ENCODE measurements around the gene ETV1. TPM values are rescaled to one million over a fixed set of nuclear protein-coding genes. Genes with fewer than 3 reads are reported as not detected.

ETV1 gene
- total RNA-seq, 1 experiment from 2014 or later = 23.3 TPM

DNA sequence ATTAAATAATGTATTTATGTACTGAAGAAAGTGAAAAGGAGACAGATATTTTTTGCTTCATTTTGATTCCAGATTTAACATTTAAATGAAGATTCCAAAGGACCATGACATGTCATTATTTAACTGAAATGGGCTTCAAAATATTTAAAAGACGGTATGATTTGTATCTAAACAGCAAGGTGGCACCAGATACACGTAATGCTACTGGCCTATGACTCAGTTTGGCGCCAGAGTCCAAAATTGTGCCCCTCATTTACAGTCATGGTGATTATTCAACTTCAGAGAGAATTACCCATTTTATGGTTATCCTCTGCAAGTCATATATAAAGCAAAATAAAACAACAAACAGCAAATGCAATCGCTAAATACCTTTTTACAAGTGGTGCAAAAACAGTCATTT lies 94.5 kb downstream of the ETV1 start:
- H4K20me1 ChIP-seq (ENCODE audit: insufficient read depth) = no peaks in the 10 kb centered on the region
- H3K4me1 ChIP-seq (ENCODE audit: control insufficient read depth in 1 of 2, insufficient read depth in 2 of 2, low read length in 2 of 2) = no peaks in the 10 kb centered on the region
- DNase-seq (ENCODE audit: low read depth, low spot score) (no peak), ATAC-seq (no peak)
- no TSS peak for BruUV-seq (replicated peaks)
- no peaks in the 10 kb centered on the region for H3K9me2 ChIP-seq (ENCODE audit: insufficient read depth)
- no peak overlapping the region for H3K27ac ChIP-seq (ENCODE audit: low read depth, low read length)
- intact Hi-C loops (cut with micrococcal nuclease) = no loop called here
- H3K4me3 ChIP-seq (replicated peaks in 1 of 2; ENCODE audit: low read depth in 1 of 2, low read length in 2 of 2) = no peak overlapping the region
- RAD21 ChIA-PET (ENCODE audit: low non-redundant PET in 1 of 2, low total read pairs in 2 of 2, uncharacterized antibody in 2 of 2, unreplicated experiment in 2 of 2) = no interaction called here
- H3K9ac ChIP-seq (ENCODE audit: low read length) = no peak overlapping the region
- H3K36me3 ChIP-seq (ENCODE audit: control insufficient read depth in 1 of 2, insufficient read depth in 2 of 2, low read length in 2 of 2) = no peaks in the 10 kb centered on the region
- no peaks in the 10 kb centered on the region for H3K9me3 ChIP-seq (ENCODE audit: control insufficient read depth in 1 of 2, insufficient read depth in 1 of 2, low read depth in 1 of 2, low read length in 2 of 2)
- H2AFZ ChIP-seq (ENCODE audit: low read depth, low read length, poor library complexity, severe bottlenecking) = no peak overlapping the region
- no peaks in the 10 kb centered on the region for H3K27me3 ChIP-seq (ENCODE audit: insufficient read depth, low read length)
- POLR2A ChIA-PET = no interaction called here
- no peak overlapping the region for H3K4me2 ChIP-seq (ENCODE audit: low read length)
- H3K79me2 ChIP-seq (ENCODE audit: insufficient read depth, low read length) = no peaks in the 10 kb centered on the region
- TF ChIP-seq, protein P1, sequence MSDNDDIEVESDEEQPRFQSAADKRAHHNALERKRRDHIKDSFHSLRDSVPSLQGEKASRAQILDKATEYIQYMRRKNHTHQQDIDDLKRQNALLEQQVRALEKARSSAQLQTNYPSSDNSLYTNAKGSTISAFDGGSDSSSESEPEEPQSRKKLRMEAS (IDR thresholded peaks at IDR 0.05) = no peak
- TF ChIP-seq EZH2 (IDR thresholded peaks at IDR 0.05) (no peak), SP1 (IDR thresholded peaks at IDR 0.05; ENCODE audit: low read depth) (no peak), RAD21 (IDR thresholded peaks at IDR 0.05; ENCODE audit: low read depth) (peak; percentile 30; the same call in 1 of the 2 replicates)
- TF ChIP-seq, protein P2, sequence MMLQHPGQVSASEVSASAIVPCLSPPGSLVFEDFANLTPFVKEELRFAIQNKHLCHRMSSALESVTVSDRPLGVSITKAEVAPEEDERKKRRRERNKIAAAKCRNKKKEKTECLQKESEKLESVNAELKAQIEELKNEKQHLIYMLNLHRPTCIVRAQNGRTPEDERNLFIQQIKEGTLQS (IDR thresholded peaks at IDR 0.05) = no peak
- TF ChIP-seq, protein P3, sequence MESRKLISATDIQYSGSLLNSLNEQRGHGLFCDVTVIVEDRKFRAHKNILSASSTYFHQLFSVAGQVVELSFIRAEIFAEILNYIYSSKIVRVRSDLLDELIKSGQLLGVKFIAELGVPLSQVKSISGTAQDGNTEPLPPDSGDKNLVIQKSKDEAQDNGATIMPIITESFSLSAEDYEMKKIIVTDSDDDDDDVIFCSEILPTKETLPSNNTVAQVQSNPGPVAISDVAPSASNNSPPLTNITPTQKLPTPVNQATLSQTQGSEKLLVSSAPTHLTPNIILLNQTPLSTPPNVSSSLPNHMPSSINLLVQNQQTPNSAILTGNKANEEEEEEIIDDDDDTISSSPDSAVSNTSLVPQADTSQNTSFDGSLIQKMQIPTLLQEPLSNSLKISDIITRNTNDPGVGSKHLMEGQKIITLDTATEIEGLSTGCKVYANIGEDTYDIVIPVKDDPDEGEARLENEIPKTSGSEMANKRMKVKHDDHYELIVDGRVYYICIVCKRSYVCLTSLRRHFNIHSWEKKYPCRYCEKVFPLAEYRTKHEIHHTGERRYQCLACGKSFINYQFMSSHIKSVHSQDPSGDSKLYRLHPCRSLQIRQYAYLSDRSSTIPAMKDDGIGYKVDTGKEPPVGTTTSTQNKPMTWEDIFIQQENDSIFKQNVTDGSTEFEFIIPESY (IDR thresholded peaks at IDR 0.05; ENCODE audit: extremely low read depth, insufficient replicate concordance, low read length) = no peak
- CTCF ChIA-PET = no interaction called here

DNA sequence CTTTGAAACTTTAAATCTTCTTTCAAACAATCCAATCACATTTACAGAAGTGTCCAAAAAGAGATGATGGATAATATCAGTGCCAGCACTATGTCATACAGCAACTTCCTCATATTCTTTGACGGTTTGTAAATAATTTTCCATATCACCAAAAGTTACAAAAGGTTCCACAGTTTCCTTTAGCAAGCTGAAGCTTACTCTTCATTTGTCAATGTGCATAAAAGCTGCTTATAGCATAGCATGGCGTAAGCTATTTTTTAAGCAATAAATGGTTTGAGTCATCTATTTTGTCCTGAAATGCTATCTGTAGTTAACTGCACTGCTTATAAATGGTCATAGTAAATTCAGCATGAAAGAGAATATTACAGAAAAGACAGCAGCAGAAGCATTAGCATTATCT lies 95.1 kb downstream of the ETV1 start:
- no peaks in the 10 kb centered on the region for H3K4me1 ChIP-seq (ENCODE audit: control insufficient read depth in 1 of 2, insufficient read depth in 2 of 2, low read length in 2 of 2)
- H3K27ac ChIP-seq (ENCODE audit: low read depth, low read length) = no peak overlapping the region
- RAD21 ChIA-PET (ENCODE audit: low non-redundant PET in 1 of 2, low total read pairs in 2 of 2, uncharacterized antibody in 2 of 2, unreplicated experiment in 2 of 2) = no interaction called here
- no peaks in the 10 kb centered on the region for H3K9me2 ChIP-seq (ENCODE audit: insufficient read depth)
- intact Hi-C loops (cut with micrococcal nuclease) = no loop called here
- H3K36me3 ChIP-seq (ENCODE audit: control insufficient read depth in 1 of 2, insufficient read depth in 2 of 2, low read length in 2 of 2) = no peaks in the 10 kb centered on the region
- no peak overlapping the region for H3K4me2 ChIP-seq (ENCODE audit: low read length)
- POLR2A ChIA-PET = no interaction called here
- CTCF ChIA-PET = no interaction called here
- H3K4me3 ChIP-seq (replicated peaks in 1 of 2; ENCODE audit: low read depth in 1 of 2, low read length in 2 of 2) = no peak overlapping the region
- H3K79me2 ChIP-seq (ENCODE audit: insufficient read depth, low read length) = no peaks in the 10 kb centered on the region
- H3K9me3 ChIP-seq (ENCODE audit: control insufficient read depth in 1 of 2, insufficient read depth in 1 of 2, low read depth in 1 of 2, low read length in 2 of 2) = no peaks in the 10 kb centered on the region
- H3K9ac ChIP-seq (ENCODE audit: low read length) = no peak overlapping the region
- DNase-seq (ENCODE audit: low read depth, low spot score) (no peak), ATAC-seq (no peak)
- H3K27me3 ChIP-seq (ENCODE audit: insufficient read depth, low read length) = no peaks in the 10 kb centered on the region
- TF ChIP-seq, protein P4, sequence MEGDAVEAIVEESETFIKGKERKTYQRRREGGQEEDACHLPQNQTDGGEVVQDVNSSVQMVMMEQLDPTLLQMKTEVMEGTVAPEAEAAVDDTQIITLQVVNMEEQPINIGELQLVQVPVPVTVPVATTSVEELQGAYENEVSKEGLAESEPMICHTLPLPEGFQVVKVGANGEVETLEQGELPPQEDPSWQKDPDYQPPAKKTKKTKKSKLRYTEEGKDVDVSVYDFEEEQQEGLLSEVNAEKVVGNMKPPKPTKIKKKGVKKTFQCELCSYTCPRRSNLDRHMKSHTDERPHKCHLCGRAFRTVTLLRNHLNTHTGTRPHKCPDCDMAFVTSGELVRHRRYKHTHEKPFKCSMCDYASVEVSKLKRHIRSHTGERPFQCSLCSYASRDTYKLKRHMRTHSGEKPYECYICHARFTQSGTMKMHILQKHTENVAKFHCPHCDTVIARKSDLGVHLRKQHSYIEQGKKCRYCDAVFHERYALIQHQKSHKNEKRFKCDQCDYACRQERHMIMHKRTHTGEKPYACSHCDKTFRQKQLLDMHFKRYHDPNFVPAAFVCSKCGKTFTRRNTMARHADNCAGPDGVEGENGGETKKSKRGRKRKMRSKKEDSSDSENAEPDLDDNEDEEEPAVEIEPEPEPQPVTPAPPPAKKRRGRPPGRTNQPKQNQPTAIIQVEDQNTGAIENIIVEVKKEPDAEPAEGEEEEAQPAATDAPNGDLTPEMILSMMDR (IDR thresholded peaks at IDR 0.05 in 2 of 3, conservative IDR thresholded peaks at IDR 0.05 in 1 of 3; ENCODE audit: borderline replicate concordance in 1 of 3, insufficient read depth in 1 of 3, low read depth in 2 of 3, low read length in 2 of 3) = no peak
- TF ChIP-seq, protein P2 (IDR thresholded peaks at IDR 0.05) = no peak
- TF ChIP-seq, protein P1 (IDR thresholded peaks at IDR 0.05) = no peak
- H4K20me1 ChIP-seq (ENCODE audit: insufficient read depth) = no peaks in the 10 kb centered on the region
- H2AFZ ChIP-seq (ENCODE audit: low read depth, low read length, poor library complexity, severe bottlenecking) = no peak overlapping the region
- no TSS peak for BruUV-seq (replicated peaks)
